ENCODE data around the gene REXO2.

Gene REXO2

DNA sequence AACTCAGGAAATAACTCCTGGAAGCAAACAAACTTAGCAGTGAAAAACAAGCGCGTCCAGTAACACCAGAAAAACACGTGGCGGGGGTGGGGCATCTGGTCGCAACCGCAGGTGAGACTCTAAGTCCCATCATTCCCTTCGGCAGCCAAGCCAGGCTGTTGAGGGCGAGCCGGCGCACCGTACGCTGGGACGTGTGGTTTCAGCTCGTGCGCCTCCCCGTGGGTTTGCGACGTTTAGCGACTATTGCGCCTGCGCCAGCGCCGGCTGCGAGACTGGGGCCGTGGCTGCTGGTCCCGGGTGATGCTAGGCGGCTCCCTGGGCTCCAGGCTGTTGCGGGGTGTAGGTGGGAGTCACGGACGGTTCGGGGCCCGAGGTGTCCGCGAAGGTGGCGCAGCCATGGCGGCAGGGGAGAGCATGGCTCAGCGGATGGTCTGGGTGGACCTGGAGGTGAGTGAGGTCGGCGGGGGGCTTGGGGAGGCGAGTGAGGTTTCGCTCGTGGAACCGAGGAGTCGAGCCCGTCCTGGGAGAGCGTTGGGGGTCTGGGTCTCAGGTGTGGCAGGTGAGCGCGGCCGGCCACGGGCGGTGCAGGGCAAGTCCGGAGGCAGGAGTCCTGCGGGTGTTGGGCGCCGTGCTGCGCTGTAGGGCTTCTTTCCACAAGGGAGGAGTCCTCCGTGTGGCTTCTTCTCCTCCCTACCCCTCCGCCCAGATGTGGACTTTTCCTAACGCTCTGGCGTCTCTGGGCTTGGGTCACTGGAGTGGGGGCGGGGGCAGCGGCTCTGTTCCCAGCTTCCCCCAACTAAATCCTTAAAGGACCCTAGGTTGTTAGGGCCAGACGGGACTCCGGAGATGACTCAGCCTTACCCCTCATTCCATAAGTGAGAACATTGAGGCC is at the start of gene REXO2:
REXO2 (plus strand) TSS at position 239 of the 892 bp plus-strand sequence; CDS start at position 301, 62 bp downstream.
- peak; percentile 90 for DNase-seq (ENCODE audit: extremely low read depth, low read depth)
- TF ChIP-seq, protein P1, sequence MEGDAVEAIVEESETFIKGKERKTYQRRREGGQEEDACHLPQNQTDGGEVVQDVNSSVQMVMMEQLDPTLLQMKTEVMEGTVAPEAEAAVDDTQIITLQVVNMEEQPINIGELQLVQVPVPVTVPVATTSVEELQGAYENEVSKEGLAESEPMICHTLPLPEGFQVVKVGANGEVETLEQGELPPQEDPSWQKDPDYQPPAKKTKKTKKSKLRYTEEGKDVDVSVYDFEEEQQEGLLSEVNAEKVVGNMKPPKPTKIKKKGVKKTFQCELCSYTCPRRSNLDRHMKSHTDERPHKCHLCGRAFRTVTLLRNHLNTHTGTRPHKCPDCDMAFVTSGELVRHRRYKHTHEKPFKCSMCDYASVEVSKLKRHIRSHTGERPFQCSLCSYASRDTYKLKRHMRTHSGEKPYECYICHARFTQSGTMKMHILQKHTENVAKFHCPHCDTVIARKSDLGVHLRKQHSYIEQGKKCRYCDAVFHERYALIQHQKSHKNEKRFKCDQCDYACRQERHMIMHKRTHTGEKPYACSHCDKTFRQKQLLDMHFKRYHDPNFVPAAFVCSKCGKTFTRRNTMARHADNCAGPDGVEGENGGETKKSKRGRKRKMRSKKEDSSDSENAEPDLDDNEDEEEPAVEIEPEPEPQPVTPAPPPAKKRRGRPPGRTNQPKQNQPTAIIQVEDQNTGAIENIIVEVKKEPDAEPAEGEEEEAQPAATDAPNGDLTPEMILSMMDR (IDR thresholded peaks at IDR 0.05; ENCODE audit: low read depth, low read length), result peak; percentile 37

DNA sequence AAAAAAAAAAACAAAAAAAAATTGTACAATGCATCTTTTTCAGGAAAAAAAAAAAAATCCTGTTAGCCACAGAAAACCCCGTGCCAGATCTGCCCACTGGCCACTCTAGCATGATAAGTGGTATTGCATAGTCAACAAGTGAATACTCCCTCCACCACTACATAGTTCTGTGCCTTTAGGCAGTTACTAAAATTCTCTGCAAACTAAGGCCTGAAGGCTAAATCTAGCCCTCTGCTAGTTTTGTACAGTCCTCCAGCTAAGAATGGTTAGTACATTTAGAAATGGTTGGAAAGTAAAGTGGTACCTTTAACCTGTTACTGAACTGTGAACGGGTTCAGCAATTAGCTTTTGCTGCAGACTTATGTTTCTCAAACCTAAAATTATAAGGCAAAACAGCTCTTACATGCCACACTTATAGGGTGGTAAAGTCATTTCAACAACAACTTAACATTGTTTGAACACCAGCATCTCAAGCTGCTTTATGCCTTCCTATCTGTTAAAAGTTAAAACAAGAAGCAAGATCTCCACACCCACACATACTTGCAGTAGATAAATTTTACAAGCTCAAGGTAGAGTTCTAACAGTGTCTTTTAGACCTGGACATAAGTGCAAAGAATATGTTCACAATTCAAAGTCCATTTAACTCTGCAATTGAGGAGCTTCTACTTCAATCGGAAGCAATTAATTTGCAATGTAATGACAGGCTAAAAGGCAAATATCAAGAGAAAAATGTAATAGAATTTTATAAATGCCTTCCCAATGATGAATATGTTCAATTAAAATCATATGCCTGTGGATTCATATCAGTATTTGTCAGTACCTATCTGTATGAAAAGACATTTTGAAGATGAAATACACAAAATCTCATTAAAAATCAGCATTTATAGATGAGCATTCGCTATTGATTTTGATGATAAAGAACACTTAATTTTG is 46.3 kb upstream of the REXO2 start:
- TF ChIP-seq, protein P1 (IDR thresholded peaks at IDR 0.05; ENCODE audit: low read depth, low read length), result no peak
- no peak for DNase-seq (ENCODE audit: extremely low read depth, low read depth)

DNA sequence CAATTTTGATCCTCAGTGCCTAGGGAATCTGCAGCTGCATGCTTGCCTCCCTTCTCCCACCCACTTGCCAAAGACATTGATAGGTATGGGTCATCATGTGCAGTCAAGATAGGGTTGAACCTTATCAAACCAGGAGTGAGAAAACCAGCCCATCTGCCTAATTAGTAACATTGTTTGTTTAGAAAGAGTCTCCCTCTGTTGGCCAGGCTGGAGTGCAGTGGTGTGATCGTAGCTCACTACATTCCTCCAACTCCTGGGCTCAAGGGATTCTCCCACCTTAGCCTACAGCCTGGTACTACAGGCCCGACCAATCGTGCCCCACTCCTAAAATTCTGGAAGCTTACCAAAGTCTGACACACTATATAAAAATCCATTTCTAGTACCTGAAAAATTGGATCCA is 43.5 kb upstream of the REXO2 start:
- TF ChIP-seq, protein P1 (IDR thresholded peaks at IDR 0.05; ENCODE audit: low read depth, low read length), result peak; percentile 32
- DNase-seq (ENCODE audit: extremely low read depth, low read depth), result no peak

DNA sequence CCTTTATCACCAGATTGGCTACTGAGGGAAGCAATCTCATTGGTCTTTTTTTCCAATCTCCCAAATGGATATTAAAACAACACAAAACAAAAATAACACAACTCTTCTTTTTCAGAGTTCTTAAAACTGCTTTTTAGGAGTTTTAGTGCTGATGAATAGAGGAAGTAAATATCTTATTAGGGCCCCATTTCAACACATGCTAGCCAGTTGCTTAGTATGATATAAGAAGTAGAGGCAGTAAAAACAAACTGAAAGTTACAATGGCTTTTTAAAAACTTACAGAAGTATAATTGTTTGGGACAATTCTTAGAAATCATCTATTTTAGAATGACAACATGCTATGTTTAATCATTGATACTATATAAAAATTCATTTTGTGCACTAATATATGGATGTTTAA is 42.4 kb upstream of the REXO2 start:
- DNase-seq (ENCODE audit: extremely low read depth, low read depth), result no peak
- TF ChIP-seq, protein P1 (IDR thresholded peaks at IDR 0.05; ENCODE audit: low read depth, low read length), result no peak

DNA sequence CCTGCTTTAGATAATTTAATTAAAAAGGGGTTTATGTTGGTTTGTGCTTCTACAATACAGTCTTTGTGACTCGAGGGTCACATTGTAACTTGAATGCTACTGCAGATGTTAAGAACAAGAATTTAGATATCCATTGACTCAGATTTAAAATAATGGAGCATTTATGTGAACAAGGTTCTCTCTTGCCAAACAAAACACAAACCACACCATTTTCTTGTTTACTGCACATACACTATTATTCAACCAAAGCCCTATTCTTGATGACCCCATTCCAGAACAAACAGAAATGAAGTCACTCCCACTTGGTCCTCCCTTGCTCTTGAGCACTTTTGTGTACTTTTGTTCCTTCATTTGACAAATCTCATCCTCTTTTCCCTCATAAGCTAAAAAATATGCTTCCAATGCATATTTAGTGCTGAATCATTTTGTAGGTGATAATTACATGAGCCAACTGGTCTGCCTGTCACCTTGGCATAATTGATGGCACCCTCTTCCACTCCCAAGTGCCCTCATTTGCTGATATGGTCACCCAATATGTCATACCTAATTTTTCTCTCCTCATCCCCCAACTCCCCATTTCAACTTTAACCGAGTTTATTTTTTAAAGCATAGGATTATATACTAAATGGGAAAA is 41.8 kb upstream of the REXO2 start:
- no peak for DNase-seq (ENCODE audit: extremely low read depth, low read depth)
- TF ChIP-seq, protein P1 (IDR thresholded peaks at IDR 0.05; ENCODE audit: low read depth, low read length), result no peak

DNA sequence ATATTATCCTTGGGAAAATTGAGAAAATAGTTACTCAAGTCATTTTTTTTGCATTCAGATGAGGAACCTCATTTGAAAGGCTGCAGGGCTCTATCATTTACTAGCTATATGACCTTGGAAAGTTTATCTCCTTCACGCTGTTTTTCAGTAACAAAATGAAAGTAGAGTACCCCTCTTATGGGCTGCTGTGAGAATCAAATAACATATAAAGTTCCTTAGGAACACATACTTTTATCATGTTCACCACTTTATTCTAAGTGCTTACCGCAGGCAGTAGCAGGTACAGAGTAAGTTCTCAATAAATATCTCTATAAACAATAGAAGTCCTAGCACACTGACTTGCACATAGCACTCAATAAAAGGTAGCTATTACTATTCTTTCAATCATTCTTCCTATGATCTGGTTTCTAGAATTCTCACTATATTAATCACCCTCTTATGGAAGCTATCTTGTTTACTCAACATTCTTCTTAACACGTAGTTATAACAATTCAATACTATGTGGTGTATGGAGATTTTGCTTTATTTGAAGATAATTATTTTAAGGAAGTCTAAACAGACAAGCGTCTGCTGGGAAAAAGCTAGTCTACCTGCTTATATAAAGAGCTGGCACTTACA is 40.9 kb upstream of the REXO2 start:
- no peak for DNase-seq (ENCODE audit: extremely low read depth, low read depth)
- TF ChIP-seq, protein P1 (IDR thresholded peaks at IDR 0.05; ENCODE audit: low read depth, low read length), result no peak
